ENCODE data around the gene ADAMTS15. TPM values are rescaled to one million over a fixed set of nuclear protein-coding genes. Genes with fewer than 3 reads are reported as not detected.

The ADAMTS15 gene
- total RNA-seq, 2 experiments from 2014 or later = 0.04 to 0.05 TPM

GRCh38 chr11:130485983-130486382, 37.5 kb downstream of the ADAMTS15 start:
- ChIA-PET CTCF (no interaction called here), POLR2A (no interaction called here)
- Mint-ChIP-seq H3K4me1 (peaks cover 4% of the 10 kb centered on the region), H3K9me3 (no peaks in the 10 kb centered on the region), H3K27ac (no peak overlapping the region), H3K27me3 (peaks cover 7% of the 10 kb centered on the region), H3K4me3 (no peak overlapping the region), H3K36me3 (ENCODE audit: low read depth) (no peaks in the 10 kb centered on the region)
- DNase-seq = no peak

DNA sequence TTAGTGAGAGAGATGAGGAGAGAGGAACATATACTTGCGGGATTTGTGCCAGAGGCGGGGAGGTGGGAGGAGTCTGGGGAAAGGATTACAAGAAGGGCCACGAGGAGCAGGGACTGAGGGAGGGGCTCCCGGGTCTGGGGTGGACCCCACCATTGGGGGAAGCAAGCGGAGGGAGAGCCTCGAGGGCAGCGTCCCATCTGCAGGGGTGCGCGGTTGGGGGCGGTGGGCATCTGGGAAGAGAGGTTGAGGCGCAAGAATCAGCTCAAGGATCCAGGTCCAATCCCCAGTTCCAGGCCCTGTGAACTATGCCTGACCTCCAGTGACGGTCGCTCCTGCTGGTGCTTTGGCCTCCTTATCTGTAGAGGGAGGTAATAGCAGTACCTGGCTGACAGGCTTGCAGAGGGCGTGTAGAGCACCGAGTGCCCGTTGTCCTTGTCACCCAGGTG, 38.0 kb downstream of the ADAMTS15 start:
- H3K36me3 Mint-ChIP-seq (ENCODE audit: low read depth) = no peaks in the 10 kb centered on the region
- H3K27me3 Mint-ChIP-seq = peaks cover 11% of the 10 kb centered on the region
- ChIA-PET CTCF (no interaction called here), POLR2A (no interaction called here)
- H3K9me3 Mint-ChIP-seq = no peaks in the 10 kb centered on the region
- no peak for DNase-seq
- peaks cover 4% of the 10 kb centered on the region for H3K4me1 Mint-ChIP-seq
- no peak overlapping the region for H3K4me3 Mint-ChIP-seq
- H3K27ac Mint-ChIP-seq = no peak overlapping the region

DNA sequence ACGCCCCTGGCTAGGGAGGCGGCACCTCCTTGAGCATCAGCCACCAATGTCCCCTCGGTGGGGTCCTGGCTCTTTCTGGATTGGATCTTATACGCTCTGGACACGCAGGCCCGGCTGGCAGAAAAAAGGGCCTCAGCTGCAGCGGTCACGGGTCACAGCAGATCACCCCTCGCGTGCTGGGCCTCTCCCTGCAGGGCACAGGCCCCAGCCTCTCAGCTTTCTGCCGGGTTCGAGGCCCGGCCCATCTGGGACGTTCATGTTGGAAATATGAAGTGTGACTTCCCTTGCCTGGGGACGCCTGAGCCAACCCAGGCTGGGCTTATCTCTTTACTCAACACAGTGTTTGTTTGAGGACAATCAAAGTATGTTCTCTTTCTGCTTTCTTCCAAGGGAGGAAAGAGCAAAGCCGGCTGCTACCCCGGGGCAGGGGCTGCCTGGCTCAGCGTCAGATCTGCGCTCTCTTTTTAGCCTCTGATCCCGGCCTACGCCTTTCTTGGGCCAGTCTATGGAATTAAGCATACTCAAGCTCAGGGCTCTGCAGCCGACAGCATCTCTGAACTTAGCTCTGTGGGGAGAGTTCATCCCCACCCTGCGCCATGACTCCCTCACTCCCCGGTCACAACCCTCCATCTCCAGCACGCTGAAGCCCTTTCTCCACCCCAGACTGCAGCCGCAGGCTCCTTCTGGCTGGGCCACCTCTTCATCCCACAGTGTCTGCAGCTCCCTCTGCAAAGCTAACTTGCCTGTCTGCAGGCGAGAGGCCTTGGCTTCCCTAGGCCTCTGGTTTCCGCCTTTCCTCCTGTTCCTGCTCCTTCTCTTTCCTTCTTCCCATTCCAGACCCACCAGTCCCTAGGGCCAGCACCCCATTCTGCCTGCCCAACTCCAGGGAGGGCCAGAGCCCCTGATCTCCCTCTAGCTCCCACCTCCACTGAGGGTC, 38.8 kb downstream of the ADAMTS15 start:
- Mint-ChIP-seq H3K36me3 (ENCODE audit: low read depth) (no peaks in the 10 kb centered on the region), H3K4me1 (peaks cover 4% of the 10 kb centered on the region), H3K27me3 (peaks cover 17% of the 10 kb centered on the region), H3K9me3 (no peaks in the 10 kb centered on the region), H3K4me3 (no peak overlapping the region), H3K27ac (no peak overlapping the region)
- no peak for DNase-seq
- POLR2A ChIA-PET = no interaction called here
- CTCF ChIA-PET = no interaction called here

- peaks cover 21% of the 10 kb centered on the region for H3K27me3 Mint-ChIP-seq
- DNase-seq = no peak
- CTCF ChIA-PET = no interaction called here
- no peaks in the 10 kb centered on the region for H3K9me3 Mint-ChIP-seq
- H3K4me3 Mint-ChIP-seq = no peak overlapping the region
- POLR2A ChIA-PET = no interaction called here
- no peaks in the 10 kb centered on the region for H3K36me3 Mint-ChIP-seq (ENCODE audit: low read depth)
- H3K27ac Mint-ChIP-seq = no peak overlapping the region
- peaks cover 4% of the 10 kb centered on the region for H3K4me1 Mint-ChIP-seq
Measured at GRCh38 chr11:130487924-130488815, 39.7 kb downstream of the ADAMTS15 start.

- CTCF ChIA-PET = no interaction called here
- POLR2A ChIA-PET = no interaction called here
- H3K36me3 Mint-ChIP-seq (ENCODE audit: low read depth) = no peaks in the 10 kb centered on the region
Measured at GRCh38 chr11:130488848-130489584, 40.6 kb downstream of the ADAMTS15 start.

GRCh38 chr11:130489716-130490115, 41.3 kb downstream of the ADAMTS15 start:
- POLR2A ChIA-PET = no interaction called here
- DNase-seq = no peak
- Mint-ChIP-seq H3K36me3 (ENCODE audit: low read depth) (no peaks in the 10 kb centered on the region), H3K9me3 (no peaks in the 10 kb centered on the region), H3K27me3 (peaks cover 26% of the 10 kb centered on the region), H3K4me3 (no peak overlapping the region), H3K4me1 (peaks cover 4% of the 10 kb centered on the region), H3K27ac (no peak overlapping the region)
- CTCF ChIA-PET = no interaction called here

More at GRCh38 chr11:130488848-130489584, 40.6 kb downstream of the ADAMTS15 start:
- peaks cover 22% of the 10 kb centered on the region for H3K27me3 Mint-ChIP-seq
- no peak for DNase-seq
- peaks cover 4% of the 10 kb centered on the region for H3K4me1 Mint-ChIP-seq
- no peaks in the 10 kb centered on the region for H3K9me3 Mint-ChIP-seq
- no peak overlapping the region for H3K4me3 Mint-ChIP-seq
- no peak overlapping the region for H3K27ac Mint-ChIP-seq

DNA sequence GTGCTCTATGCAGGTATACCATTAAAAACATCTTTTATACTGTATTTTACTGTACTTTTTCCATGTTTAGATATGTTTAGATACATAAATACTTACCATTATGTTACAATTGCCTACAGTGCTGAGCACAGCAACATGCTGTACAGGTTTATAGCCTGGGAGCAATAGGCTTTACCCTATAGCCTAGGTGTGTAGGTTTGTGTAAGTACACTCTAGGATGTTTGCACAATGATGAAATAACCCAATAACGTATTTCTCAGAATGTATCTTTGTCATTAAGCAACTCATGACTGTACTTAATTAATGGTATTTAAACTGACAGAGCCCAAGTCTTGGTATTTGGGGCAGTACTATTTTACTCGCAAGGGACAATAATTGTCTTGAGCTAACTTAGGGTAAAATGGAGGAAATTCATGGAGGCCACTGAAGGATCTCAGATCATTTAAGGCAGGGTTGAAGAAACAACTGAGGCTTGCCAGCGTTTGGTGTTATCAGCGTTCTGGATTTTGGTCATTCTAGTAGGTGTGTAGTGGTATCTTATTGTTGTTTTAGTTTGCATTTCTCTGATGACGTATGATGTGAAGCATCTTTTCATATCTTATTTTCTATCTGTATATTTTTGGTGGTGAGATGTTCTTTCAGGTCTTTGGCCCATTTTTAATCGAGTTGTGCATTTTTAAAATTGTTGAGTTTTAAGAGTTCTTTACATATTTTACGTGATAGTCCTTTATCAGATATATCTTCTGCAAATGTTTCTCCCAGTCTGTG, 42.4 kb downstream of the ADAMTS15 start:
- Mint-ChIP-seq H3K9me3 (no peaks in the 10 kb centered on the region), H3K27me3 (peaks cover 24% of the 10 kb centered on the region), H3K36me3 (ENCODE audit: low read depth) (no peaks in the 10 kb centered on the region), H3K4me1 (peaks cover 4% of the 10 kb centered on the region), H3K4me3 (no peak overlapping the region), H3K27ac (no peak overlapping the region)
- ChIA-PET POLR2A (no interaction called here), CTCF (no interaction called here)
- DNase-seq = no peak

DNA sequence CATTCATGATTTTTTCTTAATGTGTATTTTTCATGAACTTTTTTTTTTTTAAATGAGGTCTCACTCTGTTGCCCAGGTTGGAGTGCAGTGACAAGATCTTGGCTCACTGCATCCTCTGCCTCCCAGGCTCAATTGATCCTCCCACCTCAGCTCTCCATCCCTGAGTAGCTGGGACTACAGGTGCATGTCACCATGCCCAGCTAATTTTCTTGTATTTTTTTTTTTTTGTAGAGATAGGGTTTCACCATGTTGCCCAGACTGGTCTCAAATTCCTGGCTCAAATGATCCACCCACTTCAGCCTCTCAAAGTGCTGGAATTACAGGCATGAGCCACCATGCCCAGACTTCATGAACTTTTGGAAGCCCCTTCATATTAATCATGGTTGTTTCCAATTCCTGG, 49.7 kb downstream of the ADAMTS15 start:
- CTCF ChIA-PET = no interaction called here
- no peak overlapping the region for H3K27ac Mint-ChIP-seq

DNA sequence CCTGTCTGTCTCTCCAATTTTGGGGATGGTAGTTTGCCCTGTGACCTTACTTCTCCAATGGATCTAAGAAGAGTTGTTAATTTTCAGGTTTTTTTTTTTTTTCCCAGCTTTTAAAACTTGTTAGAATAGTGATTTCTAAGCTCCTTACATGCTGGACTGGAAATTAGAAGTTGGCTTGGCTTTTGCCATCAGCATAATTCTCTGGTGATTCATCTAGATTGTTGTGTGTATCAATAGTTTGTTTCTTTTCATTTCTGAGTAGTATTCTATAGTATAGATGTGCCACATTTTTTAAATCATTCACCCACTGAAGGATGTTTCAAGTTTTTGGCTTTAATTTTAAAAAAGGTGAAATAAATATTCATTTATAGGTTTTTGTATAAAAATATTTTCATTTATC, 51.4 kb downstream of the ADAMTS15 start:
- H3K4me3 Mint-ChIP-seq = no peak overlapping the region
- peaks cover 17% of the 10 kb centered on the region for H3K27me3 Mint-ChIP-seq
- DNase-seq = no peak
- H3K4me1 Mint-ChIP-seq = no peaks in the 10 kb centered on the region
- ChIA-PET POLR2A (no interaction called here), CTCF (no interaction called here)
- H3K9me3 Mint-ChIP-seq = no peaks in the 10 kb centered on the region
- no peak overlapping the region for H3K27ac Mint-ChIP-seq
- no peaks in the 10 kb centered on the region for H3K36me3 Mint-ChIP-seq (ENCODE audit: low read depth)

More for the DNA sequence above, 49.7 kb downstream of the ADAMTS15 start:
- Mint-ChIP-seq H3K36me3 (ENCODE audit: low read depth) (no peaks in the 10 kb centered on the region), H3K9me3 (no peaks in the 10 kb centered on the region), H3K27me3 (peaks cover 20% of the 10 kb centered on the region), H3K4me3 (no peak overlapping the region), H3K4me1 (no peaks in the 10 kb centered on the region)
- POLR2A ChIA-PET = no interaction called here
- DNase-seq = no peak

GRCh38 chr11:130504317-130504716, 55.9 kb downstream of the ADAMTS15 start:
- no peak overlapping the region for H3K27ac Mint-ChIP-seq
- no peak overlapping the region for H3K4me3 Mint-ChIP-seq
- no peak for DNase-seq
- peaks cover 19% of the 10 kb centered on the region for H3K27me3 Mint-ChIP-seq
- H3K9me3 Mint-ChIP-seq = peaks cover 7% of the 10 kb centered on the region
- POLR2A ChIA-PET = no interaction called here
- CTCF ChIA-PET = no interaction called here
- no peaks in the 10 kb centered on the region for H3K4me1 Mint-ChIP-seq
- no peaks in the 10 kb centered on the region for H3K36me3 Mint-ChIP-seq (ENCODE audit: low read depth)

- Mint-ChIP-seq H3K4me1 (no peaks in the 10 kb centered on the region), H3K27me3 (peaks cover 5% of the 10 kb centered on the region), H3K4me3 (no peak overlapping the region), H3K36me3 (ENCODE audit: low read depth) (no peaks in the 10 kb centered on the region), H3K27ac (no peak overlapping the region), H3K9me3 (peaks cover 7% of the 10 kb centered on the region)
- CTCF ChIA-PET = no interaction called here
- POLR2A ChIA-PET = no interaction called here
- no peak for DNase-seq
Measured at GRCh38 chr11:130508913-130509312, 60.5 kb downstream of the ADAMTS15 start.

DNA sequence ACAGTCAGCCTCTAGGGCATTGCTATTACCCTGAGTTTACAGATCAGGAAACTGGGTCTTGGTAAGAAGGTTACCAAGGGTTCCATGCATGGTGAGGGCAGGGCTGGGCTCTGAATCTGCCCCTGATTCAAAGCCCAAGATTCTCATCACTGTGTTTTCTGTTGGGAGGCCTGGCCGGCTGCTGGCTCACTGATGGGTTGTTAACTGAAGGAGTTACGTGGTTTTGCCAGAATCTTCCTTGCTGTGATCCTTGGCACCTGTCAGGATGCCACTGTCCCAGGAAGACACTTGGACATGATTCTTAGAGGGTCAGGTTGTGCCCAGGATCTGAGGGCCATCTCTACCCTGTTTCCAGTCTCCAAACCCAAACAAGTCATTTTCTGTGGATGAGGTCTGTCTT, 61.5 kb downstream of the ADAMTS15 start:
- no peaks in the 10 kb centered on the region for H3K36me3 Mint-ChIP-seq (ENCODE audit: low read depth)
- no peak for DNase-seq
- no peaks in the 10 kb centered on the region for H3K4me1 Mint-ChIP-seq
- ChIA-PET POLR2A (no interaction called here), CTCF (no interaction called here)
- H3K27me3 Mint-ChIP-seq = peaks cover 5% of the 10 kb centered on the region
- no peak overlapping the region for H3K27ac Mint-ChIP-seq
- H3K4me3 Mint-ChIP-seq = no peak overlapping the region
- H3K9me3 Mint-ChIP-seq = peaks cover 7% of the 10 kb centered on the region

All from activated CD4-positive, alpha-beta T cell treated with anti-CD3 and anti-CD28 coated beads, Interleukin-2, amount 10 ng/mL, durations not matched to agents 7 days and 5 days (primary cell).